ENCODE results near the gene IQCH. TPM values are rescaled to one million over a fixed set of nuclear protein-coding genes. Genes with fewer than 3 reads are reported as not detected.
"Not testable (repeated sequence)": the region's sequence is repeated elsewhere in the genome, so short reads cannot be mapped to it uniquely, and the experiment has no call there.

Gene IQCH
- total RNA-seq, 1 experiment from 2014 or later = 5.7 TPM

DNA sequence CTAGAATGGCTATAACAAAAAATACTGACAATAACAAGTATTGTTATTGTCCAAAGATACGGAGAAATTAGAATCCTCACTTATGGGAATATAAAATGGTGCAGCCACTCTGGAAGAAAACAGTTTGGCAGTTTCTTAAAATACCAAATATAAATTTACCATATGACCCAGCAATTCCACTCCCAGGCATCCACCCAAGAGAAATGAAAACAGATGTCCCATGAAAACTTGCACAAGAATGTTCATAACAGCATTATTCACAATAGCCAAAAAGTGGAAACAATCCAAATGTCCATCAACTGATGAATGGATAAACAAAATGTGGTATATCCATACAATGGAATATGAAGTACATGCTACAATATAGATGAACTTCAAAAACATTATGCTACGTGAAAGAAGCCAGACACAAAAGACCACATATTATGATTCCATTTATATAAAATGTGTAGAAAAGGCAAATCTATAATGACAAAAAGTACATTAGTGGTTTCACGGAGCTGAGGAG is 9.6 kb upstream of the IQCH start:
- DNase-seq (ENCODE audit: extremely low read depth, low read depth) = no peak

DNA sequence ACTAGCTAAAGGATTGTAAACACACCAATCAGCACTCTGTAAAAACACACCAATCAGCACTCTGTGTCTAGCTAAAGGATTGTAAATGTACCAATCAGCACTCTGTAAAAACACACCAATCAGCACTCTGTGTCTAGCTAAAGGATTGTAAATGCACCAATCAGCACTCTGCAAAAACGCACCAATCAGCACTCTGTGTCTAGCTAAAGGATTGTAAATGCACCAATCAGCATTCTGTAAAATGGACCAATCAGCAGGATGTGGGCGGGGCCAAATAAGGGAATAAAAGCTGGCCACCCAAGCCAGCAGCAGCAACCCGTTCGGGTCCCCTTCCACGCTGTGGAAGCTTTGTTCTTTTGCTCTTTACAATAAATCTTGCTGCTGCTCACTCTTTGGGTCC is 8.0 kb upstream of the IQCH start:
- not testable (repeated sequence) for DNase-seq (ENCODE audit: extremely low read depth, low read depth)

DNA sequence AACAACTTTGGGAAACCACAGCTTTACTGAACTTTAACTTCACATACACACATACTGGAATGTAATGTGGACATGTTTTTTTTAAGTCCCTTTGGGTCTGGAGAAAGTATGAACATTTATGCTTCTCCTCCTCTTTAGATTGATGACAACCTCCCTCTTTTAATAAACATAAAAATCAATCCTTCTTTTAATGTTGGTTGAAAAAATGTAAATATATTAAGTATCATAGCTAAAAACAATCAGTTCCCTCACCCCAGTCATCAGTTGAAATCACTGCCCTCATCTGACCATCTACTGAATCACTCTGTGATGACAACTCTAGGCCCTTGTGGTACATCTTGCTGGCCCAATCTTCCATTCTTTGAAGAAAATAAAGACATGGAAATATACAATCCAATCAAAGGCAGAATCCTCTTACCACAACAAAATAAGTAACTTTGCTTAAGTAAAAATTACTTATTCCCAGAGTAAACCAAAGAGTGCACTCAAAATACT is 6.5 kb upstream of the IQCH start:
- no peak for DNase-seq (ENCODE audit: extremely low read depth, low read depth)

DNA sequence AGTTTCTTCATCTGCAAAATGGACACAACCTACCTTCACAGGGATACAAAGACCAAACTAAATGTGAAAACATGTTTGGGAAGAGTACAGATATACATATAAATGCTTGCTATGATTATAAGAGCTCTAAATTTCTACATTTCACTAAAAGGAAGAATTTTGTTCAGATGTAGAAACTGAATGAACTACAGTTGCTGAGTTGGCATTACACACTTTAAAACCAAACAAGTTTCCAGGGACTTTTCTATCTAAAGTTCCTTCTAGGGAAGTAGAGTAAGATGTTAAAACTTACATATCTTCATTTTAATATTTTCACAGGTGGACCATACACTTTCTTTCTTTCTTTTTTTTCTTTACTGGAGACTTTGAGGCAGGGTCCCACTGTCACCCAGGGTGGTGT is 4.8 kb upstream of the IQCH start:
- DNase-seq (ENCODE audit: extremely low read depth, low read depth) = no peak

DNA sequence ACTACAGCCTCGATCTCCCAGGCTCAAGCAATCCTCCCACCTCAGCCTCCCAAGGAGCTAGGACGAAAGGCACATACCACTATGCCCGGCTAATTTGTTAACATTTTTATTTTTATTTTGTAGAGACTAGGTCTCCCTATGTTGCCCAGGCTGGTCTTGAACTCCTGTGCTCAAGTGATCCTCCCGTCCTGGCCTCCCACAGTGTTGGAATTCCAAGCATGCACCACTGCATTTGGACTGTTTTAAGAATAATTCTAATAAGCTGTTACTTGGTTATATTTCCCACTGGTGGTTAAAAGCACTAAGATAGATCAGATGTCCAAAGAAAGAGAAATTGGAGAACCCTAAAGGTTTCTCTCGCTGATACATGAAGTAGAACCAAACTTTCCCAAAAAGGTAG is 3.3 kb upstream of the IQCH start:
- no peak for DNase-seq (ENCODE audit: extremely low read depth, low read depth)

DNA sequence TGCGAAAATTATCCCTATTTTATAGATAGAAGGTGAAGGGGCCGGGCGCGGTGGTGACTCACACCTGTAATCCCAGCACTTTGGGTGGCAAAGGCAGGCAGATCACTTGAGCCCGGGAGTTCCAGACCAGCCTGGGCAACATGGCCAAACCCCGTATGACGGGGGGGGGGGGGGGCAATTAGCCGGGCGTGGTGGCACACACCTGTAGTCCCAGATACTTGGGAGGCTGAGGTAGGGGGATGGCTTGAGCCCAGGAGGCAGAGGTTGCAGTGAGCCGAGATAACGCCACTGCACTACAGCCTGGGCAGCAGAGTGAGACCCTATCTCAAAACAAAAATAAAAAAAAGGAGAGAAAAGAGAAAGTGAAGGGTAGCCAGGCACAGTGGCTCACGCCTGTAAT is 1.5 kb upstream of the IQCH start:
- no peak for DNase-seq (ENCODE audit: extremely low read depth, low read depth)

DNA sequence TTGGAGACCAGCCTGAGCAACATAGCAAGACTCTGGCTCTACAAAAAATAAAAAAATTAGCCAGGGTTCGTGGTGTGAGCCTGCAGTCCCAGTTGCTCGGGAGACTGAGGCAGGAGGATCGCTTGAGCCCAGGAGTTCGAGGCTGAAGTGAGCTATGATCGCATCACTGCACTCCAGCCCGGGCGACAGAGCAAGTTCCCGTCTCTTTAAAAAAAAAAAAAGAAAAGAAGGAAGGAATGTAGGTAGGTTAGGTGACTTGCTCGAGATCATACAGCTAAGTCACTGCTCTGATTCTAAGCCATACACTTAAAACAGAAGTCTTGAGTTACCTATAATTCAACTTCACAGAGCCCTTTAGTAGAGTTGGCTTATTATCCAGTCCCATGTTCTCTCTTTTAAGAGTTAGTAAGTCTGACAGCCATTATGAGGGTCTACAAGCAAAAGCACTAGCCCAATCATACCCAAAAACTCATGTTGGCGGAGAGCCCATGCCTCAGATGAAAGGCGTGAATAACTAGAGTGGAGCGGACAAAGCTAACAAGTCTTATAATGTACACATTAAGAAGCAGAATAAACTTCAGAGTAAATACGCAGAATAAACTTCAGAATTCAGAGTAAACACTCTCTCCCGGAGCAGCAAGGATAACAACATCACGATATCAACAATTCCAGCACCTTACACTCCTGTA is 893 bp upstream of the IQCH start:
- no peak for DNase-seq (ENCODE audit: extremely low read depth, low read depth)

DNA sequence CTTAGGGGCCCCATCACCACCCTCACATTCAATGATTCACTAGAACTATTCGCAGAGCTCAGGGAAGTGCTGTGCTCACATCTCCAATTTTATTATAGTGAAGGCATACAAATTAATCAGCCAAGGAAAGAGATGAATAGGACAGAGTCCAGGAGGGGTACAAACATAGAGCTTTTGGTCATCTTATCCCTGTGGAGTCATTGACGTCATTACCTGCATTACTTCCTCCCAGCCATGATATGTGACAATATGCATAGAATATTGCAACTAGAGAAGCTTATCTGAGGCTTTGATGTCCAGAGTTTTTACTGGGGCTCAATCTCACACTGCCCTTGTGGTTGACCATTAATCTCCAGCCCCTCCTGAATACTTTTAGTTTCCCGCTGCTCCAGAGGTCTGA is 1.5 kb downstream of the IQCH start:
- no peak for DNase-seq (ENCODE audit: extremely low read depth, low read depth)

DNA sequence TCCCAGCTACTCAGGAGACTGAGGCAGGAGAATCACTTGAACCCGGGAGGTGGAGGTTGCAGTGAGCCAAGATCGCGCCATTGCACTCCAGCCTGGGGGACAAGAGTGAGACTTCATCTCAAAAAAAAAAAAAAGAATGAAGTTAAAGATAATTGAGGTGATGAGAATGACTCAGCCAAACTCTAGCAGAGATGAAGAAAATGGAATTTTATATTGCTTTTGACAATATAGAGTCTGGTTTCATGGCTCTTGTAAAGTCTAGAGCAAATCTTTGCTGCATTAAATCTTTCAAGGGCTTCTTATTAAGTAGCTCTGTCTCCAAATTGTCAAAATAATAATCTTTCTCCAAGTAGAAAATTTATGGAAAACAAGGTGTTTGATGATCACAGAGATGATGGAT is 3.8 kb downstream of the IQCH start:
- DNase-seq (ENCODE audit: extremely low read depth, low read depth) = not testable (repeated sequence)

DNA sequence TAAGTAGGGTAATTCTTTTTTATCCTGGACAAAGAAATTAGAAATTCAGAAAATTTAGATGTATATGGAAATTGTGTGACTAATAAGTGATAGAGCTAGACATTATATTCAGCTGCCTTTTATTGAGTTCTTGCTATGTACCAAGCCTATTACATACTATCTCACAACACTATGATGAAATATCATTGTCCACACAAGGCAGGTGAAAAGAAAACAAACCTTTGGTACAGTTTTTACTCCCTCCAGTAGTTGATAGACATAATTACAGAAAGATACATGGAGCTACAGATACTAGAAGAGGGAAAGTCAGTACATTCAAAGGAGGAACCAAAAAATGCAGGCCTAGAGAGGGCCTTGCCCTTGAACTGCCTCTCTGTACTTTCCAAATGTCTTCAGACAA is 4.8 kb downstream of the IQCH start:
- DNase-seq (ENCODE audit: extremely low read depth, low read depth) = no peak

DNA sequence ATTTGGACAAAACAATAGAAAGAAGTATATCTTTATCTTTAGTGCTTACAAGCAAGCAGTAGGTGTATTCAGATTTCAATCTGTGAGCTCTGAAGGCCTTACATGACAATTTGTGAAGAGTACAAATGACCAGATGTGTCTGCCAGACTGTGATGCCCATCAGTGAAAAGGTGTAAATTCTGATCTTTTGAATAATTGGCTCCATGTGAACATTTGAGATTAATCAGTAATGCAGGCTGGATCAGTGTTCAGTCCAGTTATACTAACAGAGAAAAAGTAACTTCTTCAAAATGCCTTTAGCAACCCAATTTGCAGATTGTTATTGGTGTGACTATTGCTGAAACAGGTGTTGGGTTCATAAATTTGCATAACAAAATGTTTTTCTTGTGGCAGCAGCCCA is 5.2 kb downstream of the IQCH start:
- DNase-seq (ENCODE audit: extremely low read depth, low read depth) = no peak

DNA sequence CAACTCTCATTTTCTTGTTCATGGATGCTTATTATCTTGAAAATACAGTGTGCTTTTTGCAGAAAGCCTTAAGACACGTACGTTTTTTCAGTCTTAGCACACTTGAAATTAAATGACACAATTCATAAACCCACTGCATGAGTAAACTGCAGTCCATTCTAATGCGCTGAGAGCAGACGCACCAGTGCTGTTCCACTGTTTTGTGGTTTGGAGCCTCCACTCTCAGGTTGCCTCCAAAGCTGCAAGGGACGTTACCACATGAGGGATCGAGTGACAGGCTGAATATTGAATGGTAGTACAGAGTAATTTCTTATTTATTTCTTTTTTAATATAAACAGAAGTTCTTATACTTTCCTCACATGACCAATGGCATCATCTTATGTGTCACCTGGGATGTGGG is 12.3 kb downstream of the IQCH start:
- DNase-seq (ENCODE audit: extremely low read depth, low read depth) = no peak

DNA sequence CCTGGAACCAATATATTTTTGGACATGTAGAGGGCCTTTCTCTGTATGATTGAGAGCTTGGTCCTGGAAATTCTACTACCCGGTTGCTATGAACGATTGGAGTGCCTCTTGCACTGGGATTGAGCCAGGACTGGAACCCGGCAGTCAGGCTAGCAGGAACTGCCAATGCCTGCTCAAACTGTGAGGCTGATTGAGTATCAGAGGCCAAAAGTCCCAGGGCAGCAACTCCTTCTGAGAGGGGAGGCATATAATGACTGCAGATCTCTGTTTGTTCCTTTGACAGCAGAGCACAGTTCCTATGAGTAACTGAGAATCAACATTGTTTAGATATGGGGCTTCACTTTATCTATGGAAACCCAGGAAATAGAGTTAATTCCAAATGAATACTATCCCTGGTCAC is 12.9 kb downstream of the IQCH start:
- no peak for DNase-seq (ENCODE audit: extremely low read depth, low read depth)

DNA sequence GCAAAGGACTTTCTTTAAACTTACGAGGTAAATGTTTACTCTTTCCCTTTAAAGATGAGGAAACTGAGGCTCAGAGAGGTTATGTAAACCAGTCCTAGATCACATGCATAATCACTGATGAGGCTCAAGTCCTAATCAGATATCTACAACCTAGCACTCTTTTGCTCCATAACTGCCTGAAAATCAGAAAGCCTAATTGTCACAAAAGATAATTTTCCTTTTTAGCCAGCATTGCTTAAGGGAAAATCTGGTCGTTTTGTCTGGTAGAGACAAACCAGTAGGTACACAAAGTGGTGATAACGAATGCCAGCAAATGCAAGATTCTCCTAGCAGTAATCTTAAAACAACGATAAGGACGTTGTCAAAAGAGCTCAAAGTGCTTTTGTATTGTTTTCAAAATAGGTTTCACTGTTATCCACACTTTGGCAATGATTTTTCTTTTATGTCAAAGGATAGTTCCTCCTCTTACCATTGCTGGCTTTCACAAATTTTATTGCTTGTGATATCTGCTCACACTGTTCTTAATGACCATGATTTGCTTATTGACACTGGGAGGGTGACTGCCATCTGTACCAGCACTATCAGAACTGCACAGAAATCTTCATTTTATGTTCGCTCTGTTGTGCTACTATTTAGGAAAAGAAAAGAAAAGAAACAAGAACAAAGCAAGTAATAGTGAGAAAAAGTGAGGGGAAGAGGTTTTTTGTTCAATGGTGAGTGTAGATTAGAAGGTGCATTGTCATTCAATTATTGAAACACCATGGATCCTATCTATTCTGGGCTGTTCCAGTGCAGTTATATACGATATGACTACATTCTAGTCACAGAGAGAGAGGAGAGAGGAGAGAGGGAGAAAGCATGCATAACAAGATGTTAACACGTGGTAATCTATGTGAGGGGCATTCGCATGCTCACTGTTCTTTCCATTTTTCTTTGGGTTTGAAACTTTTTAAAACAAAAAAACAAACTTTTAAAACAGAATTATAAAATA is 13.7 kb downstream of the IQCH start:
- DNase-seq (ENCODE audit: extremely low read depth, low read depth) = no peak

DNA sequence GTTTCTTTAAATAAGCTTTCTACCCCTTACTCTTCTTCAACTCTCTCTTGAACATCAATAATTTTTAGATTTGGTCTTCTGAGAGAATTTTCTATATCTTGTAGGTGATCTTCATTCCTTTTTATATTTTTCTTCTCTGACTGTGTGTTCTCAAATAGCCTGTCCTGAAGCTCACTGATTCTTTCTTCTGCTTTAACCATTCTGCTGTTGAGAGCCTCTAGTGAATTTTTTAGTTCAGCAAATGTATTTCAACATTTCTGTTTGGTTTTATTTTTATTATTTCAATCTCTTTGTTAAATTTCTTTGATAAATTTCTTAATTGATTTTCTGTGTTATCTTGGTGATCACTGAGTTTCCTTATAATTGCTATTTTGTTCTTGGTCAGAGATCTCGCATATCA is 19.6 kb downstream of the IQCH start:
- no peak for DNase-seq (ENCODE audit: extremely low read depth, low read depth)

DNA sequence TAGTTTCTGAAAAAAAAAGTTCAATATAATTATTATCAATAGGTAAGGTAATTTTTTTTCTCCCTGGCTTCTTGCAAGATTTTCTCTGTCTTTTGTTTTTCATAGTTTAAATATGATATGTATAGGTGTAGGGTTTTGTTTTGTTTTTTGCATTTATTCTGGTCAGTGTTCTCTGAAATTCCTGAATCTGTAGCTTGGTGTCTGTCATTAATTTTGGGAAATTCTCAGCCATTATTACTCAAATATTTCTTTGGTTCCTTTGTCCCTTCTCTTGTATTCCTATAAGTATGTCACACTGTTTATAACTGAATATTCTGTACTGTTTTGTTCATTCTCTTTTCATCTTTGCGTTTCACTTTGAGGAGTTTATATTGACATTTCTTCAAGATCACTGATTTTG is 22.1 kb downstream of the IQCH start:
- no peak for DNase-seq (ENCODE audit: extremely low read depth, low read depth)

DNA sequence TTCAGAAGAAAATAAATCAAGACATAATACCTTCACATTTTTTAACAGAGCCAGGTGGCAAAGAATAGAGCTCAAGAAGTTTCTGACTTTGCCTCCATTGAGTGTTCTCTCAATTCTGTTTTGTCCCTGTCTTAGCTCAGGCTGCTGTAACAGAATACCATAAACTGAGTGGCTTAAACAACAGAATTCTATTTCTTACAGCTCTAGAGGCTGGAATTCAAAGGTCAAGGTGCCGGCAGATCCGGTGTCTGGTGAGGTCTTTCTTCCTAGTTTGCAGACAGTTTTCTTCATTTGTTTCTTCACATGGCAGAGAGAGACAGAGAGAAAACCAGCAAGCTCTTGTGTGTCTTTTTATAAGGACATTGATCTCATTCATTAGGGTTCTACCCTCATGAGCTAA is 25.6 kb downstream of the IQCH start:
- no peak for DNase-seq (ENCODE audit: extremely low read depth, low read depth)

DNA sequence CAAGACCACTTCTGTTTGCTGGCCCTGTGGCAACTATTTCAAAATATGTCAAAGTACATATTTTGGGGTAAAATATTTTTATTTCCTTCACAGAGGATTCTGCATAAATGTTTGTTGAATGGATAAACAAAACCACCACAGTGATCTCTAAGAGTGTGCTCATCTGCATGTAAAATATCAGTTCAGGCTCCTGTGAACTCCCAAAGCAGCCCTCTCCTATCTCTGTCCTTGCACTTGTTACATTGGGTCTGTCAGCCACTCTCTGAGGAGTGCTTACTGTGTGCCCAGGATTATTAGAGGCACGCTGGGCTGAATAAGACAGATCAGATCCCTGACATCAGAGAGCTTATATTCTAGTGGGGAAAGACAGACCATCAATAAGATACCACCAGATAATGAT is 27.1 kb downstream of the IQCH start:
- no peak for DNase-seq (ENCODE audit: extremely low read depth, low read depth)

DNA sequence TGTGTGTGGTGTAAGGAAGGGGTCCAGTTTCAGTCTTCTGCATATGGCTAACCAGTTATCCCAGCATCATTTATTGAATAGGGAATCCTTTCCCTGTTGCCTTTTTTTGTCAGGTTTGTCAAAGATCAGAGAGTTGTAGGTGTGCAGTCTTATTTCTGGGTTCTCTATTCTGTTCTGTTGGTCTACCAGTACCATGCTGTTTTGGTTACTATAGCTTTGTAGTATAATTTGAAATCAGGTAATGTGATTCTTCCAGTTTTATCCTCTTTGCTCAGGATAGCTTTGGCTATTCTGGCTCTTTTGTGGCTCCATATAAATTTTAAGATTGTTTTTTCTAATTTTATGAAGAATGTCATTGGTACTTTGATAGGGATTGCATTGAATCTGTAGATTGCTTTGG is 31.0 kb downstream of the IQCH start:
- not testable (repeated sequence) for DNase-seq (ENCODE audit: extremely low read depth, low read depth)

DNA sequence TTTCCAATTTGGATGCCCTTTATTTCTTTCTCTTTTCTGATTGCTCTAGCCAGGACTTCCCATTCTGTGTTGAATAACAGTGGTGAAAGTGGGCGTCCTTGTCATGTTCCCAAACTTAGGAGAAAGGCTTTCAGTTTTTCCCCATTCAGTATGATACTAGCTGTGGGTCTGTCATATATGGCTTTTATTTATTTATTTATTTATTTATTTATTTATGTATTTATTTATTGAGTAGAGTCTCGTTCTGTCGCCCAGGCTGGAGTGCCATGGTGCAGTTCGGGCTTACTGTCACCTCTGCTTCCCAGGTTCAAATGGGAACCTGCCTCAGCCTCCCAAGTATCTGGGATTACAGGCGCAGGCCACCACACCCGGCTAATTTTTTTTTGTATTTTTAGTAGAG is 31.8 kb downstream of the IQCH start:
- DNase-seq (ENCODE audit: extremely low read depth, low read depth) = not testable (repeated sequence)

DNA sequence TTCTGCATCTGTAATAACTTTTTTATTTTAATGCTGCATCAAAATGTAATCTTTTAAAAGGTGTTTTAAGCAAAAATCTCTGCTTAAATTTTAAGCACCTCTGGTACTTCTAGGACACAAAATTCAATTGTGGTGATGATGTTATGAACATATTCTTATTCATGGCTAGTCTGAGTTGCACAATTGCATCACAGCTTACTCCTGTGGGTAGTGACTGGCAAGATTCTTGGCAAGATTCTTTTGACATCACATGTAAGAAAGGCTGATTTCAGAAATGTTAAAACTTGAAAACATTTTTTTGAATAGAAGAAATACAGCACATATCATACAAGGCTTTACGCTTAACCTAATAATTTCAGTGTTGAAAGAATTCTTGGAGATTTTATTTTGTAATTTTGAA is 35.7 kb downstream of the IQCH start:
- no peak for DNase-seq (ENCODE audit: extremely low read depth, low read depth)

DNA sequence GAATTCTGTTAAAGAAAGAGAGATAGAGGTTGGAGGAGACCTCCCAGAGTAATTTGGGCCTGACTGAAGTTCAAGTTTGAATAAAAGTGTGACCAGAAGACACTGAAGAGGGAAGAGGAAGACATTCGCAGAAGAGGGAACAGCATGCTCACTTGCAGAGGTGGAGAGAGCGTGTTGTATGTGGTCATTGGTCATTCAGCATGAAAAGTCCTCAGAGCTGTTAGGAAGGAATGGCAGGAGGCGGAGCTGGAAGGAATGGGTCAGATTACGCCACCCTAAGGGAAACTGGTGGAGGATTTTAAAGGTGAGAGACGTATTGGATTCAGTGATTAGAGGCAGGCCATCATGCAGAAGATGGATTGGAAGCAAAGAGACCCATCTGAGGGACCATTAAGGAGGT is 41.6 kb downstream of the IQCH start:
- DNase-seq (ENCODE audit: extremely low read depth, low read depth) = no peak

Data from NCI-H460 (cell line).